ENCODE results near the gene C9orf152. TPM values are rescaled to one million over a fixed set of nuclear protein-coding genes. Genes with fewer than 3 reads are reported as not detected.
A peak's percentile ranks its signal among the peaks of the same experiment; 100 is the strongest.

Gene C9orf152
- total RNA-seq, 3 donors from 2014 or later (not counting 1 experiment from before 2014, with no cell fraction given) = not detected

GRCh38 chr9:110170357-110171257 lies 37.4 kb downstream of the C9orf152 start:
- peaks cover 8 to 18% of the 10 kb centered on the region in 2 donors for H3K4me1 Mint-ChIP-seq
- intact Hi-C loops (cut with micrococcal nuclease) = no loop called here

GRCh38 chr9:110168486-110168885 lies 39.5 kb downstream of the C9orf152 start:
- H3K4me3 ChIP-seq (ENCODE audit: low read length) = no peak overlapping the region
- peak overlapping the region in 1 of 2 donors; percentile 19 for H3K27ac Mint-ChIP-seq
- H3K9me3 Mint-ChIP-seq = no peaks in the 10 kb centered on the region
- peaks cover 3% of the 10 kb centered on the region for H3K36me3 ChIP-seq (ENCODE audit: control insufficient read depth, insufficient read depth, low read length)
- WGBS (ENCODE audit: insufficient coverage) = 91% methylated on average over 5 of the region's 5 CpGs
- no peaks in the 10 kb centered on the region for H3K9me3 ChIP-seq (ENCODE audit: control insufficient read depth, insufficient read depth, low read length)
- H3K27ac ChIP-seq (ENCODE audit: low read length) = no peak overlapping the region
- no peaks in the 10 kb centered on the region for H3K36me3 Mint-ChIP-seq
- DNase-seq = no peak
- ATAC-seq = no peak
- intact Hi-C loops (cut with micrococcal nuclease) = no loop called here
- no peak overlapping the region for H3K4me3 Mint-ChIP-seq
- no peaks in the 10 kb centered on the region for H3K27me3 Mint-ChIP-seq (ENCODE audit: low read depth in 2 of 2)
- H3K4me1 ChIP-seq (ENCODE audit: control insufficient read depth, insufficient read depth, low read length) = peaks cover 3% of the 10 kb centered on the region
- H3K4me1 Mint-ChIP-seq = peaks cover 4 to 14% of the 10 kb centered on the region in 2 donors
- H3K27me3 ChIP-seq (ENCODE audit: control insufficient read depth, insufficient read depth, low read length) = no peaks in the 10 kb centered on the region
- TF ChIP-seq, protein P1, sequence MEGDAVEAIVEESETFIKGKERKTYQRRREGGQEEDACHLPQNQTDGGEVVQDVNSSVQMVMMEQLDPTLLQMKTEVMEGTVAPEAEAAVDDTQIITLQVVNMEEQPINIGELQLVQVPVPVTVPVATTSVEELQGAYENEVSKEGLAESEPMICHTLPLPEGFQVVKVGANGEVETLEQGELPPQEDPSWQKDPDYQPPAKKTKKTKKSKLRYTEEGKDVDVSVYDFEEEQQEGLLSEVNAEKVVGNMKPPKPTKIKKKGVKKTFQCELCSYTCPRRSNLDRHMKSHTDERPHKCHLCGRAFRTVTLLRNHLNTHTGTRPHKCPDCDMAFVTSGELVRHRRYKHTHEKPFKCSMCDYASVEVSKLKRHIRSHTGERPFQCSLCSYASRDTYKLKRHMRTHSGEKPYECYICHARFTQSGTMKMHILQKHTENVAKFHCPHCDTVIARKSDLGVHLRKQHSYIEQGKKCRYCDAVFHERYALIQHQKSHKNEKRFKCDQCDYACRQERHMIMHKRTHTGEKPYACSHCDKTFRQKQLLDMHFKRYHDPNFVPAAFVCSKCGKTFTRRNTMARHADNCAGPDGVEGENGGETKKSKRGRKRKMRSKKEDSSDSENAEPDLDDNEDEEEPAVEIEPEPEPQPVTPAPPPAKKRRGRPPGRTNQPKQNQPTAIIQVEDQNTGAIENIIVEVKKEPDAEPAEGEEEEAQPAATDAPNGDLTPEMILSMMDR (IDR thresholded peaks at IDR 0.05) = no peak

More at GRCh38 chr9:110170357-110171257, 37.4 kb downstream of the C9orf152 start:
- Histone ChIP-seq H3K27me3 (ENCODE audit: control insufficient read depth, insufficient read depth, low read length) (no peaks in the 10 kb centered on the region), H3K9me3 (ENCODE audit: control insufficient read depth, insufficient read depth, low read length) (no peaks in the 10 kb centered on the region), H3K36me3 (ENCODE audit: control insufficient read depth, insufficient read depth, low read length) (peaks cover 3% of the 10 kb centered on the region), H3K27ac (ENCODE audit: low read length) (no peak overlapping the region), H3K4me3 (ENCODE audit: low read length) (no peak overlapping the region), H3K4me1 (ENCODE audit: control insufficient read depth, insufficient read depth, low read length) (peaks cover 3% of the 10 kb centered on the region)
- WGBS (ENCODE audit: insufficient coverage) = 95% methylated on average over 7 of the region's 9 CpGs
- Mint-ChIP-seq H3K27me3 (ENCODE audit: low read depth in 2 of 2) (no peaks in the 10 kb centered on the region), H3K27ac (no peak overlapping the region), H3K4me3 (no peak overlapping the region), H3K36me3 (no peaks in the 10 kb centered on the region), H3K9me3 (no peaks in the 10 kb centered on the region)
- TF ChIP-seq, protein P1 (IDR thresholded peaks at IDR 0.05) = no peak
- DNase-seq (no peak), ATAC-seq (no peak)

DNA sequence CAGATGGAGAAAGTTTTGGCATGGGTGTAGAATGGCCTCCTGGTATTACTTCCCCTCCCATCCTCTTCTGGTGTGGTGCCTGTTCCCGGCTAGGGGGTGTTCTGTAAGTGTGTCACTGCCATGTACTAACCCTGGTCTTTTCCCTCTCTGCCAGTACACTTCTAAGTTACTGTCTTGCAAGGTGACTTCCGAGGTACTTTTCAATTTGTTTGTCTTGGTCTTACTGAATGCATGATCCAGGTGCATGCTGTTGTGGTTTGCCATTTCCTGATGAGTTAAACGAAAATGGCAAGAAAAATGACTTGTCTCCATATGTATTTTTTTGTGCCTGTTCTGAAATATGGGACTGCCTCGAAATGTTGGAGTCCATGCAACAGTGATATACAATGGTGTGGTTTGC lies 46.0 kb downstream of the C9orf152 start:
- WGBS (ENCODE audit: insufficient coverage) = 25% methylated on average over 3 of the region's 4 CpGs
- Histone ChIP-seq H3K9me3 (ENCODE audit: control insufficient read depth, insufficient read depth, low read length) (no peaks in the 10 kb centered on the region), H3K36me3 (ENCODE audit: control insufficient read depth, insufficient read depth, low read length) (peaks cover 14% of the 10 kb centered on the region), H3K4me3 (ENCODE audit: low read length) (no peak overlapping the region), H3K27me3 (ENCODE audit: control insufficient read depth, insufficient read depth, low read length) (no peaks in the 10 kb centered on the region), H3K27ac (ENCODE audit: low read length) (no peak overlapping the region), H3K4me1 (ENCODE audit: control insufficient read depth, insufficient read depth, low read length) (peaks cover 17% of the 10 kb centered on the region)
- DNase-seq (no peak), ATAC-seq (no peak)
- Mint-ChIP-seq H3K27ac (no peak overlapping the region), H3K27me3 (ENCODE audit: low read depth in 2 of 2) (no peaks in the 10 kb centered on the region), H3K36me3 (no peaks in the 10 kb centered on the region), H3K9me3 (no peaks in the 10 kb centered on the region), H3K4me1 (peaks cover 35 to 43% of the 10 kb centered on the region in 2 donors), H3K4me3 (no peak overlapping the region)
- TF ChIP-seq, protein P1 (IDR thresholded peaks at IDR 0.05) = no peak
- intact Hi-C loops (cut with micrococcal nuclease) = no loop called here
